Activated naive CD8-positive, alpha-beta T cell treated with anti-CD3 and anti-CD28 coated beads, Interleukin-2, amount 10 ng/mL, durations not matched to agents 7 days and 5 days (primary cell): ENCODE measurements around the gene NFIC. TPM values are rescaled to one million over a fixed set of nuclear protein-coding genes. Genes with fewer than 3 reads are reported as not detected.

Experiments used
- ATAC-seq: fragments of 150-1000 bp; cut with Tn5 transposase; one replicate; pipeline ENCODE4 v1.10.0; 2021; ENCODE audit warnings: low read depth, moderate library complexity
- POLR2A ChIA-PET: fragments of 350-600 bp; sonication (Branson Sonifier 250); formaldehyde crosslinking; loops from one replicate; lab custom pipeline; 2021; ENCODE audit warnings: antibody characterized with exemption; lab: Charles Lee
- DNase-seq: peaks from one replicate; pipeline ENCODE4 v3.0.0; 2021
- H3K27ac Mint-ChIP-seq: one replicate; pipeline ENCODE4 v1.8.0; 2022; ENCODE audit warnings: mild to moderate bottlenecking, mixed read lengths
- H3K27me3 Mint-ChIP-seq: one replicate; pipeline ENCODE4 v1.8.0; 2022; ENCODE audit warnings: mild to moderate bottlenecking, moderate library complexity, mixed read lengths
- H3K36me3 Mint-ChIP-seq: one replicate; pipeline ENCODE4 v1.8.0; 2021; ENCODE audit warnings: mild to moderate bottlenecking, mixed read lengths
- H3K4me1 Mint-ChIP-seq: one replicate; pipeline ENCODE4 v1.8.0; 2021; ENCODE audit warnings: mixed read lengths
- H3K4me3 Mint-ChIP-seq: one replicate; pipeline ENCODE4 v1.8.0; 2022; ENCODE audit warnings: mild to moderate bottlenecking, moderate library complexity, mixed read lengths
- H3K9me3 Mint-ChIP-seq: one replicate; pipeline ENCODE4 v1.8.0; 2021; ENCODE audit warnings: mixed read lengths
- total RNA-seq, 2 experiments: library from RNA; stranded (reverse); gene quantifications; one replicate each; pipeline ENCODE4 v1.2.3, GENCODE V29; 2021

NFIC gene
- total RNA-seq: 10 to 100 TPM; 18.0 to 19.3 TPM

- POLR2A ChIA-PET: no interaction called here
Measured at GRCh38 chr19:3365836-3366752, at the start of gene NFIC. TSS of gene NFIC (plus strand) at chr19:3366583. CDS start at chr19:3366637, 54 bp downstream.

GRCh38 chr19:3316659-3317207, 49.6 kb upstream of the NFIC start:
- no peak for DNase-seq
- no peaks in the 10 kb centered on the region for H3K9me3 Mint-ChIP-seq
- no peak overlapping the region for H3K27ac Mint-ChIP-seq
- H3K27me3 Mint-ChIP-seq: peaks cover 11% of the 10 kb centered on the region
- H3K4me3 Mint-ChIP-seq: no peak overlapping the region
- no peaks in the 10 kb centered on the region for H3K36me3 Mint-ChIP-seq
- ATAC-seq: no peak
- POLR2A ChIA-PET: no interaction called here
- H3K4me1 Mint-ChIP-seq: no peaks in the 10 kb centered on the region

More at GRCh38 chr19:3365836-3366752, at the start of gene NFIC:
- DNase-seq: no peak
- peak; percentile 19 for ATAC-seq
- Mint-ChIP-seq H3K4me1 (peaks cover 26% of the 10 kb centered on the region), H3K4me3 (peak within 1 kb of the TSS; percentile 79), H3K36me3 (no peaks in the 10 kb centered on the region), H3K9me3 (no peaks in the 10 kb centered on the region), H3K27me3 (peaks cover 26% of the 10 kb centered on the region), H3K27ac (peak within 1 kb of the TSS; percentile 43)

GRCh38 chr19:3319643-3320353, 46.6 kb upstream of the NFIC start:
- Mint-ChIP-seq H3K4me3 (no peak overlapping the region), H3K4me1 (no peaks in the 10 kb centered on the region), H3K36me3 (no peaks in the 10 kb centered on the region), H3K27me3 (peaks cover 2% of the 10 kb centered on the region), H3K27ac (no peak overlapping the region), H3K9me3 (no peaks in the 10 kb centered on the region)
- POLR2A ChIA-PET: no interaction called here
- ATAC-seq: no peak
- DNase-seq: no peak

DNA sequence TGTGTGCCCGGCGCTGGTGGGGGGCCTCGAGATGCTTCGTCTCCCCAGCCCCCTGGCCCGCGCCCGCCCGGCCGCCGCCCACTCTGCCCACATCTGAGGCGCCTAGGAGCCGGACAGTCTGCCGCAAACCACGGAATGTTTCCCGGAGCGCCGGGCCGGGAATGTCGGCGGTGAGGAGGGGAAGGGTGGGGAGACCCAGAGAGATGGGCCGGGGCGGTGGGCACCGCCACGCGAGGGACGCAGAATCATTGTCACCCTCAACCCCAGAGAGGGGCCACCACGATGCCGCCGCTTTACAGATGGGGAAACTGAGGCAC, 46.1 kb upstream of the NFIC start:
- H3K4me1 Mint-ChIP-seq: no peaks in the 10 kb centered on the region
- H3K27ac Mint-ChIP-seq: no peak overlapping the region
- no peak for ATAC-seq
- H3K27me3 Mint-ChIP-seq: peaks cover 2% of the 10 kb centered on the region
- H3K4me3 Mint-ChIP-seq: no peak overlapping the region
- H3K36me3 Mint-ChIP-seq: no peaks in the 10 kb centered on the region
- H3K9me3 Mint-ChIP-seq: no peaks in the 10 kb centered on the region
- POLR2A ChIA-PET: no interaction called here
- no peak for DNase-seq

DNA sequence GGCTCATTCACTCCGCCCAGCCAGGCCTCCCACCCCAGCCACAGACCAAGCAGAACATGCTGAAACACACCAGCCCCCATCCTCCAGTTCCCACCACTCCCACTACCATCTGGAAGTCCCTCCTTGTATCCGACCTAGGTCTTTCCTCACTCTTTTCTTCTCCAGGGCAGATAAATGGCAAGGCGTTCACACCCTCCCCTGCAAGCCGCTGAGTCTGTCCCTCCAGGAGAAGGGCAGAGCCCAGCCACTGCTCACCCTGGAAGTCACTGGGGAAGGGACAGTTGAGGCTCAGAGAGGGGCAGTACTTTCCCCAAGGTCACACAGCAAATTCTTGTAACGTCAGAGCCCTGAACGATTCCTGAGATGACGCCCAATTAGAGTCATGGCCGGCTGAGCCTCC, 45.5 kb upstream of the NFIC start:
- H3K4me3 Mint-ChIP-seq: no peak overlapping the region
- peaks cover 2% of the 10 kb centered on the region for H3K27me3 Mint-ChIP-seq
- ATAC-seq: no peak
- no peaks in the 10 kb centered on the region for H3K4me1 Mint-ChIP-seq
- POLR2A ChIA-PET: no interaction called here
- H3K9me3 Mint-ChIP-seq: no peaks in the 10 kb centered on the region
- no peaks in the 10 kb centered on the region for H3K36me3 Mint-ChIP-seq
- H3K27ac Mint-ChIP-seq: no peak overlapping the region
- no peak for DNase-seq

DNA sequence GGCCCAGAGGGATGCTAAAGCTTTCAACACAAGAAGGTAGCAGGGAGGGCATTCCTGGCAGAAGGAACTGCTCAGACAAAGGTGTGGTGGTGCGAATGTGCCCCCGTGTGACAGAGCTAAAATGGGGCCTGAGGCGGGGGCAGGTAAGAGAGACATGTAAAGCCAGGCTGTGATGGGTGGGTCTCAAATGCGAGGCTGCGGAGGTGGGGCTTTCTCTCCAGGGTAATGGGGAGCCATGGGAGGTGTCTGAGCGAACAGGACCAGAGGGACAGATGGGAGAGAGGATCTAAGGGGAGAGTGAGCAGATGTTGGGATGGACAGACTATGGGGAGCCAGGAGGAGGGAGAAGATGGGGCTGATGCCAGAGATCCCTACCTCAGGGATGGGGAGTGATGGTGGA, 44.7 kb upstream of the NFIC start:
- POLR2A ChIA-PET: no interaction called here
- H3K4me3 Mint-ChIP-seq: no peak overlapping the region
- no peaks in the 10 kb centered on the region for H3K4me1 Mint-ChIP-seq
- DNase-seq: no peak
- no peak overlapping the region for H3K27ac Mint-ChIP-seq
- H3K9me3 Mint-ChIP-seq: no peaks in the 10 kb centered on the region
- no peak for ATAC-seq
- no peaks in the 10 kb centered on the region for H3K36me3 Mint-ChIP-seq
- H3K27me3 Mint-ChIP-seq: peaks cover 2% of the 10 kb centered on the region

- DNase-seq: no peak
- H3K9me3 Mint-ChIP-seq: no peaks in the 10 kb centered on the region
- peaks cover 2% of the 10 kb centered on the region for H3K27me3 Mint-ChIP-seq
- POLR2A ChIA-PET: no interaction called here
- H3K4me1 Mint-ChIP-seq: peaks cover 2% of the 10 kb centered on the region
- H3K36me3 Mint-ChIP-seq: no peaks in the 10 kb centered on the region
- no peak overlapping the region for H3K4me3 Mint-ChIP-seq
- no peak overlapping the region for H3K27ac Mint-ChIP-seq
- no peak for ATAC-seq
Measured at GRCh38 chr19:3322199-3322978, 44.0 kb upstream of the NFIC start.

GRCh38 chr19:3323026-3323425, 43.4 kb upstream of the NFIC start:
- Mint-ChIP-seq H3K27ac (no peak overlapping the region), H3K36me3 (no peaks in the 10 kb centered on the region)

DNA sequence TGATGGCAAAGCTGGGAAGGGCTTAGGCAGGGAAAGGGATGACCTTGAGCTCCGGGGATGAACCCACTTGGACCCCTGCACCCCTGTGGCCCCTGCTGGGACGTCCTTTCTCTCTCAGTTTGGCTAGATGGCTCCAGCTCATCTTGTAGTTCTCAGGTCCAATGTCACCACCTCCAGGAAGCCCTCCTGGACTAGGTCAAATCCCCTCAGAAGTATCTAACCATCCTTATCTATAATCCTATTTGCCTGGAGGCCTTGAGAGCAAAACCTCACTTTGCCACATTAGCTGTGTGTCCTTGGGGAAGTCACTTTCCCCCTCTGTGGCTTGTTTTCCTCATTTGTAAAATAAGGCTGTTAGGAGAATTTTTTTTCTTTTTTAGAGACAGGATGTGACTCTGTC, 42.7 kb upstream of the NFIC start:
- Mint-ChIP-seq H3K4me1 (peaks cover 2% of the 10 kb centered on the region), H3K27me3 (peaks cover 2% of the 10 kb centered on the region), H3K4me3 (no peak overlapping the region), H3K9me3 (no peaks in the 10 kb centered on the region), H3K36me3 (no peaks in the 10 kb centered on the region), H3K27ac (no peak overlapping the region)
- ATAC-seq (no peak), DNase-seq (no peak)
- POLR2A ChIA-PET: no interaction called here

More at GRCh38 chr19:3323026-3323425, 43.4 kb upstream of the NFIC start:
- ATAC-seq: no peak
- peaks cover 2% of the 10 kb centered on the region for H3K4me1 Mint-ChIP-seq
- H3K27me3 Mint-ChIP-seq: peaks cover 2% of the 10 kb centered on the region
- no peaks in the 10 kb centered on the region for H3K9me3 Mint-ChIP-seq
- H3K4me3 Mint-ChIP-seq: no peak overlapping the region
- POLR2A ChIA-PET: no interaction called here
- DNase-seq: no peak

GRCh38 chr19:3324405-3324856, 42.0 kb upstream of the NFIC start:
- peak; percentile 50 for ATAC-seq
- Mint-ChIP-seq H3K36me3 (no peaks in the 10 kb centered on the region), H3K9me3 (no peaks in the 10 kb centered on the region), H3K27me3 (peaks cover 2% of the 10 kb centered on the region), H3K4me3 (no peak overlapping the region), H3K27ac (no peak overlapping the region), H3K4me1 (peaks cover 2% of the 10 kb centered on the region)
- DNase-seq: peak; percentile 83
- POLR2A ChIA-PET: no interaction called here

DNA sequence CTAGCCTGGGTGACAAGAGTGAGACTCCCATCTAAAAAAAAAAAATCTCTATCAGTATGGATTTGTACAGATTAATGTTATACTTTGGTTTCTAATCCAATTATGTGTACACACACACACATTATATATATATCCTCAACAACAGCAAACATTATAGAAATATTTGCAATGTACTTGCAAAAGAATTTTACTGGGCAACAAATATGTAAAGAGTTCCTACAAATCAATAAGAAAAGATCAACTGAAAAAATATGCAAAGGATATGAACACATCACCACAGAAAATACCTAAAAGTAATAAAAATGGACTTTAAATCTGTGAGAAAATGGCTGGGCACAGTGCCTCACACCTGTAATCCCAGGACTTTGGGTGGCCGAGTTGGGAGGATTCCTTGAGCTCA, 40.9 kb upstream of the NFIC start:
- DNase-seq (no peak), ATAC-seq (no peak)
- H3K36me3 Mint-ChIP-seq: no peaks in the 10 kb centered on the region
- peaks cover 2% of the 10 kb centered on the region for H3K4me1 Mint-ChIP-seq
- H3K27me3 Mint-ChIP-seq: no peaks in the 10 kb centered on the region
- POLR2A ChIA-PET: no interaction called here
- no peak overlapping the region for H3K27ac Mint-ChIP-seq
- no peak overlapping the region for H3K4me3 Mint-ChIP-seq
- no peaks in the 10 kb centered on the region for H3K9me3 Mint-ChIP-seq

DNA sequence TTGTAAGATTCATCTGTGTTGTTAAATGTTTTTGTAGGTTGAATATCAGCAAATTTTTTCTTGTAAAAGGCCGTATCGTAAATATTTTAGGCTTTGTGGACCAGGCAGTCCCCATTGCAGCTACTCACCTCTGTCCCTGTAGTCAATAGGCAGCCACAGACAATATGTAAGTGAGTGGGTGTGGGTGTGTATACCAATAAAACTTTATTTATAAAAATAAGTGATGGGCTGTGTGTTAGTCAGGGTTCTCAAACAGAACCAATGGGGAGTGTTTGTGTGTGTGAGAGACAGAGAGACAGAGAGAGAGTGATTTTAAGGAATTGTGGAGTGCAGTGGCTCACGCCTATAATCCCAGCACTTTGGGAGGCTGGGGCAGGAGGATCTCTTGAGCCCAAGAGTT, 37.6 kb upstream of the NFIC start:
- Mint-ChIP-seq H3K4me1 (peaks cover 2% of the 10 kb centered on the region), H3K9me3 (no peaks in the 10 kb centered on the region), H3K27me3 (no peaks in the 10 kb centered on the region), H3K36me3 (no peaks in the 10 kb centered on the region), H3K27ac (no peak overlapping the region), H3K4me3 (no peak overlapping the region)
- DNase-seq (no peak), ATAC-seq (no peak)
- POLR2A ChIA-PET: no interaction called here

GRCh38 chr19:3330047-3330446, 36.3 kb upstream of the NFIC start:
- no peaks in the 10 kb centered on the region for H3K9me3 Mint-ChIP-seq
- H3K4me3 Mint-ChIP-seq: no peak overlapping the region
- no peaks in the 10 kb centered on the region for H3K36me3 Mint-ChIP-seq
- ATAC-seq (no peak), DNase-seq (no peak)
- peaks cover 2% of the 10 kb centered on the region for H3K4me1 Mint-ChIP-seq
- no peaks in the 10 kb centered on the region for H3K27me3 Mint-ChIP-seq
- POLR2A ChIA-PET: interaction anchor here (0.8 kb wide), 1 partner anchor 316 kb away, joined by 3 read pairs; no protein-coding TSS in a partner anchor
- no peak overlapping the region for H3K27ac Mint-ChIP-seq
